Panc1 (cell line): ENCODE measurements around the gene ARL15. TPM values are rescaled to one million over a fixed set of nuclear protein-coding genes. Genes with fewer than 3 reads are reported as not detected.

Source experiments
- ATAC-seq: fragments of 200-7000 bp; cut with Tn5 transposase; 2 replicates; pipeline ENCODE4 v1.9.1; 2020; ENCODE audit warnings: mild to moderate bottlenecking, moderate library complexity
- BruUV-seq: library from RNA; stranded (reverse); fragments of 400-500 nt; replicated peaks from 2 replicates; lab custom pipeline; 2021; lab: Mats Ljungman, UMichigan
- CTCF ChIA-PET: fragments of 300-600 bp; sonication (Branson Sonifier 250); formaldehyde crosslinking; loops from one replicate; lab custom pipeline; 2022; ENCODE audit warnings: antibody characterized with exemption; lab: Charles Lee
- POLR2A ChIA-PET: fragments of 300-600 bp; sonication (Branson Sonifier 250); formaldehyde crosslinking; loops from one replicate; lab custom pipeline; 2022; ENCODE audit warnings: antibody characterized with exemption; lab: Charles Lee
- DNase-seq: peaks from one replicate; pipeline ENCODE4 v3.0.0-alpha.2; 2010; ENCODE audit warnings: low read depth, low spot score
- H3K27ac ChIP-seq: 2 replicates; pipeline ENCODE4 v1.5.1; 2011; ENCODE audit warnings: mild to moderate bottlenecking, low read length, inconsistent platforms
- H3K27me3 ChIP-seq: fragments of 200-500 bp; sonication (Bioruptor generic); 2 replicates; pipeline ENCODE4 v1.6.0; 2014; ENCODE audit warnings: low read length, inconsistent platforms; ENCODE audit not compliant: control insufficient read depth, insufficient read depth
- H3K36me3 ChIP-seq: fragments of 200-500 bp; sonication (Bioruptor generic); 2 replicates; pipeline ENCODE4 v1.5.1; 2014; ENCODE audit warnings: inconsistent platforms, mild to moderate bottlenecking, low read length, moderate library complexity; ENCODE audit not compliant: control insufficient read depth, insufficient read depth
- H3K4me1 ChIP-seq: 2 replicates; pipeline ENCODE4 v1.5.1; 2011; ENCODE audit warnings: inconsistent platforms, mild to moderate bottlenecking, low read length, moderate library complexity; ENCODE audit not compliant: control insufficient read depth, insufficient read depth
- H3K4me3 ChIP-seq, 2 experiments: 2 replicates each; pipeline ENCODE4 v1.5.1; 2011 to 2012; ENCODE audit warnings: low read depth in 2 of 2, low read length in 2 of 2, mild to moderate bottlenecking in 2 of 2, inconsistent platforms in 1 of 2, moderate library complexity in 1 of 2
- H3K9me3 ChIP-seq: fragments of 200-500 bp; sonication (Bioruptor generic); 2 replicates; pipeline ENCODE4 v1.5.1; 2014; ENCODE audit warnings: low read depth, mild to moderate bottlenecking, inconsistent platforms, low read length, moderate library complexity; ENCODE audit not compliant: control insufficient read depth, insufficient read depth
- POLR2AphosphoS5 ChIP-seq: IDR thresholded peaks from 2 replicates; pipeline ENCODE4 v1.6.1; 2012; ENCODE audit warnings: mild to moderate bottlenecking, low read depth, low read length, moderate library complexity
- SIN3A ChIP-seq: IDR thresholded peaks from 2 replicates; pipeline ENCODE4 v1.6.1; 2012; ENCODE audit warnings: low read depth, mild to moderate bottlenecking, low read length, moderate library complexity, borderline replicate concordance; ENCODE audit not compliant: insufficient read depth
- TCF7L2 ChIP-seq: IDR thresholded peaks from 2 replicates; pipeline ENCODE4 v1.6.1; 2011; ENCODE audit warnings: mild to moderate bottlenecking, low read depth, low read length, inconsistent platforms
- in situ Hi-C: cut with HindIII; loops from 2 replicates; pipeline ENCODE4 v1.10.0; 2016; ENCODE audit warnings: low sequenced_read_pairs, low pct_unique_long_range_greater_than_20kb
- intact Hi-C: fragments of 100-400 bp; cut with micrococcal nuclease; formaldehyde crosslinking; loops from one replicate; pipeline ENCODE4 v1.10.0; 2022; ENCODE audit not compliant: unreplicated experiment
- total RNA-seq: library from RNA; stranded (reverse); gene quantifications from one replicate; pipeline ENCODE4 v1.2.1, GENCODE V29; 2021; ENCODE audit not compliant: unreplicated experiment
- TF ChIP-seq, protein P1 (sequence below), 2 experiments: IDR thresholded peaks; 2 replicates each; pipeline ENCODE4 v1.6.1; 2011 to 2012; ENCODE audit warnings: low read depth in 2 of 2, control low read depth in 1 of 2, low read length in 1 of 2, mild to moderate bottlenecking in 1 of 2, moderate library complexity in 1 of 2; ENCODE audit not compliant: insufficient read depth in 1 of 2
- TF ChIP-seq, protein P2 (sequence below): fragments of 450-650 bp; IDR thresholded peaks from 2 replicates; pipeline ENCODE4 v1.5.1; 2017; ENCODE audit warnings: mild to moderate bottlenecking

Gene ARL15
- total RNA-seq, 1 experiment from 2014 or later, result 16.5 TPM

DNA sequence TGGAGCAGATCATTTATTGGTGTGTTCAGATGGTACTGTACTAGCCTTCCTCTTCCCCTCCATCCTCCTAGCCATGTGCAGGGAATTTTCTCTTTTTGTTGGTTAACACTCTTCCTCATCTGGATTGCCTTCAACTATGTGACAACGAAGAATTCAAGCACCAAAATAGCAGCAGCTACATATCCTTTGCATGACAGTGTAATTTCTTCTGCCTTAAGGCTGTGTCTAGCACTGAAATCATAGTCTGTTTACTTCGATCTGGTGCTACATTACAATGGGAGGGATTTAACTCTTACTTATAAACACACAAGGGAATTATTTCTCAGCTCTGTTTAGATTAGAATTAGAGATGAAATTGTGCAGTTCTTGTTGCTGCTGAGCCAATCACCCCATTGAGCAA, 260.4 kb downstream of the ARL15 start:
- CTCF ChIA-PET, result no interaction called here

DNA sequence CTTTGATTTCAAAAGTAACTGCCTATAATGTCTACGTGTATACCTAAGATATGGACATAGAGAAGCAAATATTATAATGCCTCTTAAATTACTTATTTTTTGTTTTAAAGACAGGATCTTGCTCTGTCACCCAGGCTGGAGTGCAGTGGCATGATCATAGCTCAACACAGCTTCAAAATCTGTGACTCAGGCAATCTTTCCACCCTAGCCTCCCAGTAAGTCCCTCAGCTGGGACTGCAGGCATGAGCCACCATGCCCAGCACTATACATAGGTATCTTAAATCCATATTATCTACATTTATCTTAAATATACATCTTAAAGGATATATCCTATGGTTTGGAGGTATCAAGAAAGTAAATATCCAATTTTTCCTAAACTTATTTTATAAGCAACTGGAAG, 261.2 kb downstream of the ARL15 start:
- in situ Hi-C loops, result no loop called here
- Histone ChIP-seq H3K36me3 (no peaks in the 10 kb centered on the region), H3K9me3 (no peaks in the 10 kb centered on the region), H3K4me1 (no peaks in the 10 kb centered on the region), H3K27ac (no peak overlapping the region), H3K4me3 (no peak overlapping the region), H3K27me3 (no peaks in the 10 kb centered on the region)
- intact Hi-C loops, result no loop called here
- CTCF ChIA-PET, result no interaction called here
- no TSS peak for BruUV-seq
- ATAC-seq (no peak), DNase-seq (no peak)
- TF ChIP-seq SIN3A, result no peak
- no peak for TF ChIP-seq TCF7L2
- TF ChIP-seq POLR2AphosphoS5, result no peak
- TF ChIP-seq, protein P1, sequence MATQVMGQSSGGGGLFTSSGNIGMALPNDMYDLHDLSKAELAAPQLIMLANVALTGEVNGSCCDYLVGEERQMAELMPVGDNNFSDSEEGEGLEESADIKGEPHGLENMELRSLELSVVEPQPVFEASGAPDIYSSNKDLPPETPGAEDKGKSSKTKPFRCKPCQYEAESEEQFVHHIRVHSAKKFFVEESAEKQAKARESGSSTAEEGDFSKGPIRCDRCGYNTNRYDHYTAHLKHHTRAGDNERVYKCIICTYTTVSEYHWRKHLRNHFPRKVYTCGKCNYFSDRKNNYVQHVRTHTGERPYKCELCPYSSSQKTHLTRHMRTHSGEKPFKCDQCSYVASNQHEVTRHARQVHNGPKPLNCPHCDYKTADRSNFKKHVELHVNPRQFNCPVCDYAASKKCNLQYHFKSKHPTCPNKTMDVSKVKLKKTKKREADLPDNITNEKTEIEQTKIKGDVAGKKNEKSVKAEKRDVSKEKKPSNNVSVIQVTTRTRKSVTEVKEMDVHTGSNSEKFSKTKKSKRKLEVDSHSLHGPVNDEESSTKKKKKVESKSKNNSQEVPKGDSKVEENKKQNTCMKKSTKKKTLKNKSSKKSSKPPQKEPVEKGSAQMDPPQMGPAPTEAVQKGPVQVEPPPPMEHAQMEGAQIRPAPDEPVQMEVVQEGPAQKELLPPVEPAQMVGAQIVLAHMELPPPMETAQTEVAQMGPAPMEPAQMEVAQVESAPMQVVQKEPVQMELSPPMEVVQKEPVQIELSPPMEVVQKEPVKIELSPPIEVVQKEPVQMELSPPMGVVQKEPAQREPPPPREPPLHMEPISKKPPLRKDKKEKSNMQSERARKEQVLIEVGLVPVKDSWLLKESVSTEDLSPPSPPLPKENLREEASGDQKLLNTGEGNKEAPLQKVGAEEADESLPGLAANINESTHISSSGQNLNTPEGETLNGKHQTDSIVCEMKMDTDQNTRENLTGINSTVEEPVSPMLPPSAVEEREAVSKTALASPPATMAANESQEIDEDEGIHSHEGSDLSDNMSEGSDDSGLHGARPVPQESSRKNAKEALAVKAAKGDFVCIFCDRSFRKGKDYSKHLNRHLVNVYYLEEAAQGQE (IDR thresholded peaks at IDR 0.05; ENCODE audit: insufficient read depth in 1 of 2, low read depth in 2 of 2, low read length in 1 of 2), result no peak
- TF ChIP-seq, protein P2, sequence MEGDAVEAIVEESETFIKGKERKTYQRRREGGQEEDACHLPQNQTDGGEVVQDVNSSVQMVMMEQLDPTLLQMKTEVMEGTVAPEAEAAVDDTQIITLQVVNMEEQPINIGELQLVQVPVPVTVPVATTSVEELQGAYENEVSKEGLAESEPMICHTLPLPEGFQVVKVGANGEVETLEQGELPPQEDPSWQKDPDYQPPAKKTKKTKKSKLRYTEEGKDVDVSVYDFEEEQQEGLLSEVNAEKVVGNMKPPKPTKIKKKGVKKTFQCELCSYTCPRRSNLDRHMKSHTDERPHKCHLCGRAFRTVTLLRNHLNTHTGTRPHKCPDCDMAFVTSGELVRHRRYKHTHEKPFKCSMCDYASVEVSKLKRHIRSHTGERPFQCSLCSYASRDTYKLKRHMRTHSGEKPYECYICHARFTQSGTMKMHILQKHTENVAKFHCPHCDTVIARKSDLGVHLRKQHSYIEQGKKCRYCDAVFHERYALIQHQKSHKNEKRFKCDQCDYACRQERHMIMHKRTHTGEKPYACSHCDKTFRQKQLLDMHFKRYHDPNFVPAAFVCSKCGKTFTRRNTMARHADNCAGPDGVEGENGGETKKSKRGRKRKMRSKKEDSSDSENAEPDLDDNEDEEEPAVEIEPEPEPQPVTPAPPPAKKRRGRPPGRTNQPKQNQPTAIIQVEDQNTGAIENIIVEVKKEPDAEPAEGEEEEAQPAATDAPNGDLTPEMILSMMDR, result no peak
- POLR2A ChIA-PET, result no interaction called here

More for the DNA sequence above, 260.4 kb downstream of the ARL15 start:
- intact Hi-C loops (no loop called here), in situ Hi-C loops (no loop called here)
- TF ChIP-seq, protein P1 (IDR thresholded peaks at IDR 0.05; ENCODE audit: insufficient read depth in 1 of 2, low read depth in 2 of 2, low read length in 1 of 2), result no peak
- TF ChIP-seq SIN3A (no peak), POLR2AphosphoS5 (no peak), TCF7L2 (no peak)
- TF ChIP-seq, protein P2, result no peak
- Histone ChIP-seq H3K27ac (no peak overlapping the region), H3K4me1 (no peaks in the 10 kb centered on the region), H3K36me3 (no peaks in the 10 kb centered on the region), H3K9me3 (no peaks in the 10 kb centered on the region), H3K27me3 (no peaks in the 10 kb centered on the region), H3K4me3 (no peak overlapping the region)
- POLR2A ChIA-PET, result no interaction called here
- DNase-seq, result no peak
- BruUV-seq, result no TSS peak
- no peak for ATAC-seq
